Spleen (tissue), 7 donors: ENCODE results near the gene CA12.

Experiments used
- CTCF ChIP-seq, 11 experiments: fragments of 200-600 bp in 7 of 11; fragments of 450-650 bp in 4 of 11; sonication (generic) in 4 of 11; IDR thresholded peaks in 8 of 11; conservative IDR thresholded peaks in 3 of 11; 1 replicate in 7 of 11; 2 replicates in 4 of 11; pipeline versions ENCODE4 v1.4.0 to v1.8.0; 2016 to 2021; ENCODE audit warnings: antibody characterized with exemption in 11 of 11, inconsistent platforms in 4 of 11, mild to moderate bottlenecking in 1 of 11
- POLR2A ChIP-seq, 3 donors: fragments of 450-650 bp; IDR thresholded peaks; one replicate each; pipeline ENCODE4 v1.5.1; 2017; ENCODE audit warnings: antibody characterized with exemption in 3 of 3, mild to moderate bottlenecking in 1 of 3
- donor health status: DM: no; HTN: no; CAD: no; lungs with moderate emphysema.
- donor health status: DM: no; HTN: no; CAD: no.
- donor health status: DM: no; HTN: no; CAD: no.

- TF ChIP-seq CTCF (IDR thresholded peaks at IDR 0.05 in 8 of 11, conservative IDR thresholded peaks at IDR 0.05 in 3 of 11): no peak
- no peak for TF ChIP-seq POLR2A (IDR thresholded peaks at IDR 0.05)
These were observed 36.8 kb downstream of the CA12 start for GRCh38 chr15:63344731-63345390.
